Measurements from ENCODE around the gene FOXP1. TPM values are rescaled to one million over a fixed set of nuclear protein-coding genes. Genes with fewer than 3 reads are reported as not detected.

Gene FOXP1
- total RNA-seq, 1 experiment from 2014 or later: 75.3 TPM

DNA sequence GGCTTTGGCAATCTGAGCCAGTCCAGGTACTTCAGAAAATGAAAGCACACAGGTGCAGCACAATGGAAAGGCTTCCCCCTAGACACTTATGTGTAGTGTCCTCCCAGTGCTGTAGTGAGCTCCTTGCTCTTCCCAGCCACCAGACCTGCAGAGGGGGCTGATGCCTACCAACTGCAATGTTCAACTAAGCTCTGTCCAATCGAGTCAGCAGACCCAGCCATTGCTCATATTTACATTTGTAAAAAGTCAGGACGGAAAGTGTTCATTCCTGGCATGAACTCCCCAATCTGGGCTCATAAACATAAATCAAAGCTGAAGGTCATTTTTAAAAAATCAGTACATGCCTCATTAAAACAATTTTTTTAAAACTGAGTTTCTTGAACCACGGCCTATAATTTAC lies 73.0 kb downstream of the FOXP1 start:
- Histone ChIP-seq H2BK5ac (ENCODE audit: insufficient read length, low read length) (no peak overlapping the region), H3K9me3 (ENCODE audit: control insufficient read depth, low read depth, low read length) (no peaks in the 10 kb centered on the region), H3K79me2 (ENCODE audit: insufficient read depth, low read length) (no peaks in the 10 kb centered on the region), H3K9ac (ENCODE audit: extremely low read depth, insufficient read length, low read length) (no peak overlapping the region), H4K8ac (replicated peaks; ENCODE audit: insufficient read length, low read depth, low read length) (no peak overlapping the region), H3K23me2 (ENCODE audit: insufficient read length, low read depth, low read length, poor library complexity, severe bottlenecking) (no peaks in the 10 kb centered on the region), H4K20me1 (ENCODE audit: control insufficient read depth, insufficient read depth, insufficient read length) (no peaks in the 10 kb centered on the region), H3K23ac (ENCODE audit: insufficient read length, low read depth, low read length) (no peak overlapping the region), H3K14ac (ENCODE audit: insufficient read depth, low read length) (no peak overlapping the region), H3K4me1 (ENCODE audit: insufficient read depth, low read length) (peaks cover 7% of the 10 kb centered on the region), H4K91ac (ENCODE audit: insufficient read length, low read depth, low read length) (no peak overlapping the region), H3K18ac (ENCODE audit: insufficient read length, low read depth, low read length) (no peak overlapping the region), H2BK15ac (ENCODE audit: low read depth, low read length) (no peak overlapping the region), H2BK20ac (ENCODE audit: low read depth, low read length, poor library complexity, severe bottlenecking) (no peak overlapping the region), H3K56ac (ENCODE audit: insufficient read length, low read depth, low read length) (no peak overlapping the region), H2BK120ac (ENCODE audit: low read depth, low read length, poor library complexity, severe bottlenecking) (no peak overlapping the region), H3T11ph (ENCODE audit: low read length) (no peak overlapping the region), H3K4me2 (ENCODE audit: insufficient read depth, insufficient read length, low read length) (no peak overlapping the region), H2AFZ (ENCODE audit: low read length) (no peak overlapping the region), H3K27ac (ENCODE audit: insufficient read length, low read depth, low read length) (no peak overlapping the region), H3K27me3 (ENCODE audit: insufficient read depth, low read length) (no peaks in the 10 kb centered on the region), H3K79me1 (ENCODE audit: insufficient read depth, low read depth, low read length, poor library complexity, severe bottlenecking) (no peaks in the 10 kb centered on the region), H4K5ac (ENCODE audit: insufficient read length, low read depth, low read length) (no peak overlapping the region), H2AK5ac (ENCODE audit: insufficient read length, low read length) (no peak overlapping the region), H2BK12ac (ENCODE audit: insufficient read length, low read depth, low read length) (no peak overlapping the region), H3K4ac (ENCODE audit: low read depth, low read length) (no peak overlapping the region)
- TF ChIP-seq, protein P1, sequence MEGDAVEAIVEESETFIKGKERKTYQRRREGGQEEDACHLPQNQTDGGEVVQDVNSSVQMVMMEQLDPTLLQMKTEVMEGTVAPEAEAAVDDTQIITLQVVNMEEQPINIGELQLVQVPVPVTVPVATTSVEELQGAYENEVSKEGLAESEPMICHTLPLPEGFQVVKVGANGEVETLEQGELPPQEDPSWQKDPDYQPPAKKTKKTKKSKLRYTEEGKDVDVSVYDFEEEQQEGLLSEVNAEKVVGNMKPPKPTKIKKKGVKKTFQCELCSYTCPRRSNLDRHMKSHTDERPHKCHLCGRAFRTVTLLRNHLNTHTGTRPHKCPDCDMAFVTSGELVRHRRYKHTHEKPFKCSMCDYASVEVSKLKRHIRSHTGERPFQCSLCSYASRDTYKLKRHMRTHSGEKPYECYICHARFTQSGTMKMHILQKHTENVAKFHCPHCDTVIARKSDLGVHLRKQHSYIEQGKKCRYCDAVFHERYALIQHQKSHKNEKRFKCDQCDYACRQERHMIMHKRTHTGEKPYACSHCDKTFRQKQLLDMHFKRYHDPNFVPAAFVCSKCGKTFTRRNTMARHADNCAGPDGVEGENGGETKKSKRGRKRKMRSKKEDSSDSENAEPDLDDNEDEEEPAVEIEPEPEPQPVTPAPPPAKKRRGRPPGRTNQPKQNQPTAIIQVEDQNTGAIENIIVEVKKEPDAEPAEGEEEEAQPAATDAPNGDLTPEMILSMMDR (conservative IDR thresholded peaks at IDR 0.05): no peak
- Mint-ChIP-seq H3K27ac (peak overlapping the region in 2 of 3 experiments; percentile 38 to 42; a peak in 4 of 7 replicates), H3K4me3 (no peak overlapping the region; a peak in 1 of 5 replicates), H3K9me3 (no peaks in the 10 kb centered on the region), H3K4me1 (peaks cover 31 to 37% of the 10 kb centered on the region in 2 experiments), H3K36me3 (ENCODE audit: insufficient read depth in 1 of 3, low read depth in 3 of 3) (no peaks in the 10 kb centered on the region), H3K27me3 (ENCODE audit: low read depth) (no peaks in the 10 kb centered on the region)
- DNase-seq: no peak
- no CpG with 5 or more reads among the region's 3 CpGs for WGBS (ENCODE audit: extremely low coverage, insufficient read length, low lambda C conversion rate)

Data from H9 (cell line).